H1 (cell line): ENCODE data around the gene LCORL. TPM values are rescaled to one million over a fixed set of nuclear protein-coding genes. Genes with fewer than 3 reads are reported as not detected.

Source experiments
- CTCF ChIA-PET: fragments of 300-600 bp; sonication (Branson Sonifier 250); formaldehyde crosslinking; loops from one replicate; lab custom pipeline; 2021; ENCODE audit not compliant: partially characterized antibody; lab: Charles Lee
- POLR2A ChIA-PET: fragments of 300-600 bp; sonication (Branson Sonifier 250); formaldehyde crosslinking; loops from one replicate; lab custom pipeline; 2021; ENCODE audit warnings: inconsistent platforms; ENCODE audit not compliant: partially characterized antibody; lab: Charles Lee
- DNase-seq, 2 experiments: peaks; one replicate each; pipeline versions ENCODE4 v3.0.0 to v3.0.0-alpha.2; 2010 to 2022; ENCODE audit warnings: low spot score in 2 of 2, low read depth in 1 of 2, mixed read lengths in 1 of 2
- FAIRE-seq: peaks from 2 replicates; lab custom pipeline; 2011; peaks lifted over from hg19 to GRCh38; lab: Jason Lieb, UNC
- H2AFZ ChIP-seq: 2 replicates; pipeline ENCODE4 v1.8.1; 2012; ENCODE audit warnings: low read length, inconsistent platforms
- H2AK5ac ChIP-seq: 2 replicates; pipeline ENCODE4 v1.6.1; 2013; ENCODE audit warnings: low read depth, low read length
- H2BK120ac ChIP-seq: replicated peaks from 2 replicates; pipeline ENCODE3; 2013; ENCODE audit warnings: low read depth, low read length, inconsistent platforms
- H2BK12ac ChIP-seq: 2 replicates; pipeline ENCODE4 v1.6.1; 2013; ENCODE audit warnings: low read depth, low read length
- H2BK15ac ChIP-seq: 2 replicates; pipeline ENCODE4 v1.6.1; 2013; ENCODE audit warnings: low read length
- H2BK20ac ChIP-seq: 2 replicates; pipeline ENCODE4 v1.6.1; 2013; ENCODE audit warnings: low read length
- H2BK5ac ChIP-seq: 2 replicates; pipeline ENCODE4 v1.6.1; 2013; ENCODE audit warnings: low read depth, low read length
- H3K14ac ChIP-seq: 2 replicates; pipeline ENCODE4 v1.6.1; 2013; ENCODE audit warnings: inconsistent platforms; ENCODE audit not compliant: insufficient read length
- H3K18ac ChIP-seq: 2 replicates; pipeline ENCODE4 v1.6.1; 2013; ENCODE audit warnings: low read length; ENCODE audit errors: extremely low read depth
- H3K23ac ChIP-seq: 2 replicates; pipeline ENCODE4 v1.6.1; 2013; ENCODE audit warnings: inconsistent platforms; ENCODE audit not compliant: insufficient read length
- H3K23me2 ChIP-seq: 2 replicates; pipeline ENCODE4 v1.6.1; 2013; ENCODE audit warnings: low read depth, low read length
- H3K27ac ChIP-seq: 2 replicates; pipeline ENCODE4 v1.6.1; 2011; ENCODE audit warnings: low read depth, low read length, inconsistent platforms
- H3K27me3 ChIP-seq, 4 experiments: replicated peaks in 1 of 4; 1 replicate in 1 of 4; 2 replicates in 3 of 4; pipeline versions ENCODE4 v1.6.1 to v1.8.1; 2011 to 2013; ENCODE audit warnings: low read length in 3 of 4, mild to moderate bottlenecking in 3 of 4, inconsistent platforms in 2 of 4, mixed read lengths in 2 of 4, moderate library complexity in 1 of 4; ENCODE audit not compliant: control insufficient read depth in 3 of 4, insufficient read depth in 3 of 4; ENCODE audit errors: extremely low read depth in 1 of 4
- H3K36me3 ChIP-seq, 4 experiments: 2 replicates each; pipeline versions ENCODE4 v1.6.1 to v1.8.1; 2011 to 2013; ENCODE audit warnings: mild to moderate bottlenecking in 4 of 4, low read length in 3 of 4, moderate library complexity in 2 of 4, control low read depth in 1 of 4, inconsistent platforms in 1 of 4; ENCODE audit not compliant: insufficient read depth in 4 of 4, control insufficient read depth in 2 of 4
- H3K4ac ChIP-seq: replicated peaks from 2 replicates; pipeline ENCODE3; 2013; ENCODE audit warnings: low read length, low read depth, mixed read lengths, inconsistent platforms; ENCODE audit not compliant: insufficient read length
- H3K4me1 ChIP-seq, 4 experiments: replicated peaks in 1 of 4; 1 replicate in 1 of 4; 2 replicates in 3 of 4; pipeline versions ENCODE4 v1.6.1 to v1.8.1; 2011 to 2013; ENCODE audit warnings: low read length in 3 of 4, inconsistent platforms in 2 of 4, mixed read lengths in 1 of 4; ENCODE audit not compliant: insufficient read depth in 4 of 4, control insufficient read depth in 3 of 4
- H3K4me2 ChIP-seq, 2 experiments: 2 replicates each; pipeline versions ENCODE4 v1.6.1 to v1.8.1; 2011 to 2013; ENCODE audit warnings: low read depth in 2 of 2, low read length in 2 of 2, control low read depth in 1 of 2, inconsistent platforms in 1 of 2, mild to moderate bottlenecking in 1 of 2; ENCODE audit not compliant: insufficient read depth in 1 of 2
- H3K4me3 ChIP-seq, 4 experiments: fragments of 200-600, 300-600 bp in 1 of 4; sonication (generic), shearing (Covaris generic), sonication (Bioruptor Twin) in 1 of 4; 2 replicates each; pipeline versions ENCODE4 v1.5.1 to v1.8.1; 2011 to 2016; ENCODE audit warnings: low read length in 4 of 4, low read depth in 3 of 4, control low read depth in 2 of 4, inconsistent platforms in 2 of 4, mild to moderate bottlenecking in 2 of 4, mixed read lengths in 1 of 4, moderate library complexity in 1 of 4; ENCODE audit not compliant: insufficient read depth in 2 of 4; ENCODE audit errors: extremely low read depth in 1 of 4
- H3K56ac ChIP-seq: replicated peaks from 2 replicates; pipeline ENCODE3; 2013; ENCODE audit warnings: low read depth, mild to moderate bottlenecking, mixed read lengths, low read length, inconsistent platforms; ENCODE audit not compliant: insufficient read length
- H3K79me1 ChIP-seq: 2 replicates; pipeline ENCODE4 v1.6.1; 2013; ENCODE audit warnings: low read depth, low read length, control low read depth
- H3K79me2 ChIP-seq, 2 experiments: 2 replicates each; pipeline versions ENCODE4 v1.6.1 to v1.8.1; 2012 to 2013; ENCODE audit warnings: low read length in 2 of 2, mild to moderate bottlenecking in 2 of 2, inconsistent platforms in 1 of 2; ENCODE audit not compliant: insufficient read depth in 2 of 2, control insufficient read depth in 1 of 2
- H3K9ac ChIP-seq, 4 experiments: replicated peaks in 1 of 4; 1 replicate in 1 of 4; 2 replicates in 3 of 4; pipeline versions ENCODE4 v1.6.1 to v1.8.1; 2011 to 2013; ENCODE audit warnings: low read depth in 3 of 4, low read length in 3 of 4, control low read depth in 2 of 4, mild to moderate bottlenecking in 2 of 4, moderate library complexity in 2 of 4, inconsistent platforms in 1 of 4; ENCODE audit errors: extremely low read depth in 1 of 4
- H3K9me3 ChIP-seq, 2 experiments: 2 replicates each; pipeline versions ENCODE4 v1.6.1 to v1.8.1; 2012 to 2013; ENCODE audit warnings: mild to moderate bottlenecking in 2 of 2, moderate library complexity in 2 of 2, control low read depth in 1 of 2, inconsistent platforms in 1 of 2, low read depth in 1 of 2, low read length in 1 of 2, mixed read lengths in 1 of 2; ENCODE audit not compliant: insufficient read depth in 2 of 2
- H4K20me1 ChIP-seq, 2 experiments: replicated peaks in 1 of 2; 2 replicates each; pipeline versions ENCODE3 to v1.8.1; 2011 to 2013; ENCODE audit warnings: inconsistent platforms in 2 of 2, low read length in 2 of 2, mild to moderate bottlenecking in 1 of 2; ENCODE audit not compliant: insufficient read depth in 2 of 2, control insufficient read depth in 1 of 2
- H4K5ac ChIP-seq: 2 replicates; pipeline ENCODE4 v1.6.1; 2013; ENCODE audit warnings: low read length, low read depth, mixed read lengths, inconsistent platforms; ENCODE audit not compliant: insufficient read length
- H4K8ac ChIP-seq: 2 replicates; pipeline ENCODE4 v1.8.0; 2013; ENCODE audit warnings: mild to moderate bottlenecking, moderate library complexity, low read length, inconsistent platforms; ENCODE audit not compliant: insufficient read depth; ENCODE audit errors: extremely low read depth
- H4K91ac ChIP-seq: replicated peaks from 2 replicates; pipeline ENCODE3; 2013; ENCODE audit warnings: low read length, mixed read lengths, inconsistent platforms; ENCODE audit not compliant: insufficient read length
- CHD1 ChIP-seq: IDR thresholded peaks from 2 replicates; pipeline ENCODE4 v1.6.1; 2012; ENCODE audit warnings: low read depth, low read length, improper control_type of control experiment
- SIN3A ChIP-seq, 2 experiments: IDR thresholded peaks in 1 of 2; conservative IDR thresholded peaks in 1 of 2; 2 replicates each; pipeline ENCODE4 v1.6.1; 2011 to 2012; ENCODE audit warnings: low read length in 2 of 2, improper control_type of control experiment in 1 of 2, low read depth in 1 of 2, mild to moderate bottlenecking in 1 of 2
- SP1 ChIP-seq: IDR thresholded peaks from 2 replicates; pipeline ENCODE4 v1.6.1; 2011; ENCODE audit warnings: low read depth, low read length
- SP2 ChIP-seq: IDR thresholded peaks from 2 replicates; pipeline ENCODE4 v1.6.1; 2012; ENCODE audit warnings: mild to moderate bottlenecking, low read length, inconsistent platforms
- SRF ChIP-seq: IDR thresholded peaks from 2 replicates; pipeline ENCODE4 v1.6.1; 2011; ENCODE audit warnings: mild to moderate bottlenecking, low read depth, low read length, moderate library complexity
- TAF7 ChIP-seq: optimal IDR thresholded peaks from 2 replicates; pipeline ENCODE3; 2011; ENCODE audit warnings: low read depth, mild to moderate bottlenecking, inconsistent platforms, low read length, moderate library complexity, borderline replicate concordance
- TEAD4 ChIP-seq: IDR thresholded peaks from 2 replicates; pipeline ENCODE4 v1.6.1; 2012; ENCODE audit warnings: low read depth, low read length, inconsistent platforms, mixed read lengths
- WGBS, 2 experiments: shearing (Covaris generic) in 1 of 2; methylation state at CpG; one replicate each; pipeline versions ENCODE4 v1.1.6 to v1.1.7; 2013 to 2015; ENCODE audit warnings: low lambda C conversion rate in 2 of 2, mixed read lengths in 2 of 2, inconsistent platforms in 1 of 2, low coverage in 1 of 2, missing lambda C conversion rate in 1 of 2; ENCODE audit not compliant: insufficient replicate concordance in 2 of 2, insufficient coverage in 1 of 2, insufficient read length in 1 of 2; ENCODE audit errors: extremely low coverage in 1 of 2, missing lambda C conversion rate in 1 of 2; 5-methylcytosine and 5-hydroxymethylcytosine counted together
- polyA plus RNA-seq, 7 experiments: library from polyadenylated mRNA; depleted of rRNA in 3 of 7; stranded (reverse) in 5 of 7; unstranded in 2 of 7; fragments of >200 nt in 5 of 7; fragments of 200-250 nt in 2 of 7; gene quantifications; 1 replicate in 5 of 7; 2 replicates in 1 of 7; 4 replicates in 1 of 7; pipeline versions ENCODE4 v1.2.1 to v1.2.3, GENCODE V29; 2011 to 2013; ENCODE audit warnings: missing spikeins in 2 of 7, mixed read lengths in 2 of 7
- total RNA-seq: library from RNA; stranded (reverse); fragmentation: NEBNext Ultra II Directional; extraction: Animal tissue kit (Norgen Biotek cat#: 25700); gene quantifications from 2 replicates; pipeline ENCODE4 v1.2.1, GENCODE V29; 2021
- TF ChIP-seq, protein P1 (sequence below), 3 experiments: IDR thresholded peaks; 1 replicate in 2 of 3; 2 replicates in 1 of 3; pipeline versions ENCODE4 v1.5.1 to v1.6.1; 2011; ENCODE audit warnings: low read length in 3 of 3, mild to moderate bottlenecking in 3 of 3, inconsistent platforms in 2 of 3, low read depth in 1 of 3, moderate library complexity in 1 of 3; ENCODE audit not compliant: insufficient read depth in 1 of 3; ENCODE audit errors: control extremely low read depth in 1 of 3

The LCORL gene
- total and polyA plus RNA-seq, 2 of the 8 experiments (the other 6 are each of a cell fraction or from before 2014, with no cell fraction given), result 2.2 to 19.2 TPM

DNA sequence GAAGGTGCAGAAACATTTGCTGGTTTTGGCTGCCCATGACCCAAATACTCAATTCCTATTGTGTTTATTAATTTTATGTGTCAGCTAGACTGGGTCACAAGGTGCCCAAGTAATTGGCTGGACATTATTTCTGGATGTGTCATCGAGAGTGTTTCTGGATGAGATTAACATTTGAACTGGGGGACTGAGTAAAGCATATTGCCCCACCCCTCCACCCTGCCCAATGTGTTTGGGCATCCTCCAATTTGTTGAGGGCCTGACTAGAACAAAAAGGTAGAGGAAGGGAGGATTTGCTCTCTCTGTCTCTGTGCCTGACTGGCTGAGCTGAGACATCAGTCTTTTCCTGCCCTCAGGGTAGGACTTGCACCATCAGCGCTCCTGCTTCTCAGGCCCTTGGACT is 29.7 kb upstream of the LCORL start:
- Histone ChIP-seq H3K4me2 (no peak overlapping the region), H2BK5ac (no peak overlapping the region), H3K27me3 (peaks cover 0 to 1% (median 0%) of the 10 kb centered on the region in 4 experiments; a peak in 1 of 7 replicates), H3K36me3 (no peaks in the 10 kb centered on the region)
- CTCF ChIA-PET, result interaction anchor here (1.4 kb wide), 1 partner anchor 25 kb away, joined by 4 read pairs; no protein-coding TSS in a partner anchor
- TF ChIP-seq SRF (no peak), TEAD4 (no peak), SIN3A (conservative IDR thresholded peaks at IDR 0.05 in 1 of 2, IDR thresholded peaks at IDR 0.05 in 1 of 2; ENCODE audit: low read depth in 1 of 2, low read length in 2 of 2) (no peak), CHD1 (no peak), TAF7 (no peak), SP2 (no peak), SP1 (no peak)
- TF ChIP-seq, protein P1, sequence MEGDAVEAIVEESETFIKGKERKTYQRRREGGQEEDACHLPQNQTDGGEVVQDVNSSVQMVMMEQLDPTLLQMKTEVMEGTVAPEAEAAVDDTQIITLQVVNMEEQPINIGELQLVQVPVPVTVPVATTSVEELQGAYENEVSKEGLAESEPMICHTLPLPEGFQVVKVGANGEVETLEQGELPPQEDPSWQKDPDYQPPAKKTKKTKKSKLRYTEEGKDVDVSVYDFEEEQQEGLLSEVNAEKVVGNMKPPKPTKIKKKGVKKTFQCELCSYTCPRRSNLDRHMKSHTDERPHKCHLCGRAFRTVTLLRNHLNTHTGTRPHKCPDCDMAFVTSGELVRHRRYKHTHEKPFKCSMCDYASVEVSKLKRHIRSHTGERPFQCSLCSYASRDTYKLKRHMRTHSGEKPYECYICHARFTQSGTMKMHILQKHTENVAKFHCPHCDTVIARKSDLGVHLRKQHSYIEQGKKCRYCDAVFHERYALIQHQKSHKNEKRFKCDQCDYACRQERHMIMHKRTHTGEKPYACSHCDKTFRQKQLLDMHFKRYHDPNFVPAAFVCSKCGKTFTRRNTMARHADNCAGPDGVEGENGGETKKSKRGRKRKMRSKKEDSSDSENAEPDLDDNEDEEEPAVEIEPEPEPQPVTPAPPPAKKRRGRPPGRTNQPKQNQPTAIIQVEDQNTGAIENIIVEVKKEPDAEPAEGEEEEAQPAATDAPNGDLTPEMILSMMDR (IDR thresholded peaks at IDR 0.05; ENCODE audit: control extremely low read depth in 1 of 3, insufficient read depth in 1 of 3, low read depth in 1 of 3, low read length in 3 of 3), result no peak
- TF ChIP-seq, all 59 proteins: peak for 0
- no peak overlapping the region for H3K56ac ChIP-seq
- H3K4me1 ChIP-seq, result no peaks in the 10 kb centered on the region
- no peaks in the 10 kb centered on the region for H4K20me1 ChIP-seq
- H4K91ac ChIP-seq, result no peak overlapping the region
- no peaks in the 10 kb centered on the region for H3K79me2 ChIP-seq
- H2AFZ ChIP-seq, result no peak overlapping the region
- H2BK12ac ChIP-seq, result no peak overlapping the region
- peaks cover 20 to 24% of the 10 kb centered on the region in 2 experiments for H3K9me3 ChIP-seq
- H2BK20ac ChIP-seq, result no peak overlapping the region
- 92% methylated on average over 2 of the region's 2 CpGs; no CpG with 5 or more reads in 1 of the 2 experiments for WGBS, 2 experiments
- H4K8ac ChIP-seq, result no peak overlapping the region
- no peak overlapping the region for H3K18ac ChIP-seq
- DNase-seq, result no peak
- FAIRE-seq, result no peak
- H2BK15ac ChIP-seq, result no peak overlapping the region
- no peaks in the 10 kb centered on the region for H3K23me2 ChIP-seq
- H3K4ac ChIP-seq, result no peak overlapping the region
- no peak overlapping the region for H3K9ac ChIP-seq
- POLR2A ChIA-PET, result no interaction called here
- no peak overlapping the region for H4K5ac ChIP-seq
- no peak overlapping the region for H3K14ac ChIP-seq
- no peak overlapping the region for H3K4me3 ChIP-seq
- H3K23ac ChIP-seq, result no peak overlapping the region
- no peak overlapping the region for H2AK5ac ChIP-seq
- H3K79me1 ChIP-seq, result no peaks in the 10 kb centered on the region
- H2BK120ac ChIP-seq, result no peak overlapping the region
- no peak overlapping the region for H3K27ac ChIP-seq
